Body of pancreas (tissue), 4 donors: ENCODE data around the gene OCRL.

ENCODE experiments used
- POLR2A ChIP-seq, 3 donors: fragments of 450-650 bp; IDR thresholded peaks; one replicate each; pipeline ENCODE4 v1.6.1; 2016; ENCODE audit warnings: antibody characterized with exemption in 3 of 3, mild to moderate bottlenecking in 2 of 3
- TF ChIP-seq, protein P1 (sequence below), 7 experiments: fragments of 450-650 bp in 4 of 7; fragments of 200-600 bp in 3 of 7; sonication (generic) in 3 of 7; IDR thresholded peaks; one replicate each; pipeline ENCODE4 v1.5.1; 2016 to 2019; ENCODE audit warnings: antibody characterized with exemption in 7 of 7

DNA sequence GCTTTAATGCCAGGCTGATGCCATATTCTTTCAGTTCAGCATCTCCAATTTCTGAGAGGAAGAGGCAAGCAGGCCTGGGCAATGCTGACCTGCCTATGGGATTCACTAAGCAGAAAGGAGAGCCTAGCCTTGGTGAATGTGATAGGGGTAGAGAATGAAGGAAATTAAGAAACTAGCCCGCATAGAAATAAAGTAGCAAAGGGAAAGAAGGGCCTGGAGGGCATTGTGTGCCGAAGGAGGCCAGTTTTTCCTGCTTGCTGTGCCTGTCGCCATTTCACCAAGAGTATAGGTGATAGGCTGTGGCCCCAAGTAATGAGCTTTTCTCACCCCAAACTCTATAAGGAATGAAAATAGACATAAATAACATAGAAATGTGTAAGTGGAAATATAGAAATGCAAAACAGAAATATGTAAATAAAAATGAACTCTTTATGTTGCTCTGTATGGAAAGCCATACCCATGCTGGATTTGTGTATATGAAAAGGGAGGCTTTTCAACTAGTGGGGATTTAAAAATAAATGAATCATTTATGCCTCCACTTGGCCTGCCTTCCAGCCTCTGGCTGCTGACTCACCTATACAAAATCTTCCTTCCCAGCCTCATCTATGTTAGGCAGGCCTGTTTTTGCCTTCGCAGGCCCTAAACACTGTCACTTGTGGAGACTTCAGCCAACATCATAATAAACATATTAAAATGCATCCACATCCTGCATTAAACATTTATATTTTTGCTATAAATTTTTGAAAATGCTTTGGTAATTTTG, 5.1 kb upstream of the OCRL start:
- TF ChIP-seq, protein P1, sequence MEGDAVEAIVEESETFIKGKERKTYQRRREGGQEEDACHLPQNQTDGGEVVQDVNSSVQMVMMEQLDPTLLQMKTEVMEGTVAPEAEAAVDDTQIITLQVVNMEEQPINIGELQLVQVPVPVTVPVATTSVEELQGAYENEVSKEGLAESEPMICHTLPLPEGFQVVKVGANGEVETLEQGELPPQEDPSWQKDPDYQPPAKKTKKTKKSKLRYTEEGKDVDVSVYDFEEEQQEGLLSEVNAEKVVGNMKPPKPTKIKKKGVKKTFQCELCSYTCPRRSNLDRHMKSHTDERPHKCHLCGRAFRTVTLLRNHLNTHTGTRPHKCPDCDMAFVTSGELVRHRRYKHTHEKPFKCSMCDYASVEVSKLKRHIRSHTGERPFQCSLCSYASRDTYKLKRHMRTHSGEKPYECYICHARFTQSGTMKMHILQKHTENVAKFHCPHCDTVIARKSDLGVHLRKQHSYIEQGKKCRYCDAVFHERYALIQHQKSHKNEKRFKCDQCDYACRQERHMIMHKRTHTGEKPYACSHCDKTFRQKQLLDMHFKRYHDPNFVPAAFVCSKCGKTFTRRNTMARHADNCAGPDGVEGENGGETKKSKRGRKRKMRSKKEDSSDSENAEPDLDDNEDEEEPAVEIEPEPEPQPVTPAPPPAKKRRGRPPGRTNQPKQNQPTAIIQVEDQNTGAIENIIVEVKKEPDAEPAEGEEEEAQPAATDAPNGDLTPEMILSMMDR (IDR thresholded peaks at IDR 0.05), result no peak
- no peak for TF ChIP-seq POLR2A (IDR thresholded peaks at IDR 0.05)
